K562 (cell line): ENCODE measurements around the gene NAIF1. TPM values are rescaled to one million over a fixed set of nuclear protein-coding genes. Genes with fewer than 3 reads are reported as not detected.
A peak's percentile ranks its signal among the peaks of the same experiment; 100 is the strongest.

Experiments
- ASH1L ChIP-seq: fragments of 450-650 bp; IDR thresholded peaks from 2 replicates; pipeline ENCODE4 v1.6.1; 2018; ENCODE audit warnings: borderline replicate concordance, mild to moderate bottlenecking, low read depth; ENCODE audit not compliant: partially characterized antibody
- CHD7 ChIP-seq: fragments of 200-600 bp; sonication (generic); IDR thresholded peaks from one replicate; pipeline ENCODE4 v1.6.1; 2012; ENCODE audit warnings: mild to moderate bottlenecking, low read depth, low read length, inconsistent platforms
- CXXC5 ChIP-seq: fragments of 250-450 bp; sonication (Bioruptor Pico); IDR thresholded peaks from 2 replicates; pipeline ENCODE4 v1.8.0; 2022; ENCODE audit warnings: inconsistent platforms, mild to moderate bottlenecking, moderate library complexity
- HDAC2 ChIP-seq: fragments of 450-650 bp; IDR thresholded peaks from 2 replicates; pipeline ENCODE4 v1.6.1; 2016; ENCODE audit warnings: mild to moderate bottlenecking
- HLTF ChIP-seq: fragments of 450-650 bp; IDR thresholded peaks from 2 replicates; pipeline ENCODE4 v1.6.1; 2016
- JUND ChIP-seq, 2 experiments: IDR thresholded peaks; 2 replicates in 1 of 2; 3 replicates in 1 of 2; pipeline ENCODE4 v1.6.1; 2011; ENCODE audit warnings: borderline replicate concordance in 2 of 2, low read depth in 2 of 2, low read length in 2 of 2, improper control_type of control experiment in 1 of 2, missing biosample characterization in 1 of 2, missing genetic modification characterization in 1 of 2, missing genetic modification reagents in 1 of 2
- THAP7 ChIP-seq: fragments of 250-450 bp; sonication (Bioruptor Pico); IDR thresholded peaks from 2 replicates; pipeline ENCODE4 v1.5.0; 2021
- TRIM25 ChIP-seq: fragments of 450-650 bp; IDR thresholded peaks from 2 replicates; pipeline ENCODE4 v1.7.0; 2016; ENCODE audit warnings: borderline replicate concordance
- XRCC4 ChIP-seq: IDR thresholded peaks from one replicate; pipeline ENCODE4 v1.6.1; 2011; ENCODE audit not compliant: insufficient read depth, insufficient read length; ENCODE audit errors: extremely low read depth
- XRCC5 ChIP-seq: fragments of 200-400 bp; formaldehyde crosslinking; IDR thresholded peaks from 2 replicates; pipeline ENCODE4 v1.6.1; 2017; ENCODE audit warnings: low read depth, mild to moderate bottlenecking, low read length
- polyA plus RNA-seq, 8 experiments: library from polyadenylated mRNA; depleted of rRNA in 4 of 8; stranded (reverse) in 5 of 8; unstranded in 3 of 8; fragments of >200 nt; fragmentation: Nextera tagmentation in 2 of 8; fragmentation: Illumina TruSeq in 1 of 8; extraction: Ambion mirVana in 2 of 8; extraction: Trizol in 1 of 8; gene quantifications; 2 replicates each; pipeline versions ENCODE4 v1.2.1 to v1.2.3, GENCODE V29; 2011 to 2014; ENCODE audit warnings: inconsistent platforms in 1 of 8, missing spikeins in 1 of 8
- total RNA-seq, 7 experiments: library from RNA; depleted of rRNA in 6 of 7; stranded (reverse); fragments of >200 nt in 6 of 7; fragmentation: Illumina TruSeq in 2 of 7; extraction: Trizol in 2 of 7; gene quantifications; 2 replicates each; pipeline versions ENCODE4 v1.2.1 to v1.2.3, GENCODE V29; 2011 to 2021; ENCODE audit warnings: low replicate concordance in 1 of 7

NAIF1 gene
- total and polyA plus RNA-seq, 9 of the 15 experiments (the other 6 are each of a cell fraction or from before 2014, with no cell fraction given), result 4.8 to 26.6 (median 17.2) TPM

GRCh38 chr9:128066713-128067644 lies at the start of gene NAIF1 (continued):
- peak; percentile 15; the same call in 1 of the 2 replicates for TF ChIP-seq CXXC5 (CRISPR knock-in tag)
- 0 out of 2 replicates have a peak, but pooled peaks have one; percentile 26 for TF ChIP-seq THAP7
- TF ChIP-seq JUND (IDR thresholded peaks at IDR 0.05; ENCODE audit: borderline replicate concordance, low read depth, low read length), result peak; percentile 27; the same call in 1 of the 2 replicates
- TF ChIP-seq JUND (tag; IDR thresholded peaks at IDR 0.05; ENCODE audit: borderline replicate concordance, low read depth, low read length), result no peak
- TF ChIP-seq XRCC5, result no peak
- peak; percentile 100 for TF ChIP-seq ASH1L
- peak; percentile 10; the same call in 1 of the 2 replicates for TF ChIP-seq HDAC2
- TF ChIP-seq XRCC4, result no peak
- peak; percentile 34; the same call in 1 of the 2 replicates for TF ChIP-seq HLTF
- no peak for TF ChIP-seq TRIM25
- no peak for TF ChIP-seq CHD7
